DND-41 (cell line): ENCODE data around the gene RARG.

Source experiments
- ATAC-seq: fragments of 200-7000 bp; cut with Tn5 transposase; 3 replicates; pipeline ENCODE4 v1.9.1; 2021; ENCODE audit warnings: low read depth; ENCODE audit not compliant: insufficient read depth
- DNase-seq: peaks from one replicate; pipeline ENCODE4 v3.0.0-alpha.2; 2020
- H2AFZ ChIP-seq: 2 replicates; pipeline ENCODE4 v1.6.0; 2012; ENCODE audit warnings: low read depth, low read length
- H3K27ac ChIP-seq: 2 replicates; pipeline ENCODE4 v1.5.1; 2012; ENCODE audit warnings: low read length, inconsistent platforms
- H3K27me3 ChIP-seq: fragments of 200-600 bp; sonication (generic); 2 replicates; pipeline ENCODE4 v1.6.0; 2012; ENCODE audit warnings: low read length, mild to moderate bottlenecking, inconsistent platforms; ENCODE audit not compliant: insufficient read depth, poor library complexity
- H3K36me3 ChIP-seq: 2 replicates; pipeline ENCODE4 v1.5.1; 2012; ENCODE audit warnings: low read length, inconsistent platforms; ENCODE audit not compliant: insufficient read depth
- H3K4me1 ChIP-seq: 2 replicates; pipeline ENCODE4 v1.5.1; 2012; ENCODE audit warnings: mild to moderate bottlenecking, low read length; ENCODE audit not compliant: insufficient read depth
- H3K4me2 ChIP-seq: 2 replicates; pipeline ENCODE4 v1.6.0; 2012; ENCODE audit warnings: mild to moderate bottlenecking, moderate library complexity, low read length, inconsistent platforms; ENCODE audit not compliant: insufficient read depth
- H3K4me3 ChIP-seq, 2 experiments: fragments of 200-600 bp in 1 of 2; shearing (Covaris generic) in 1 of 2; 2 replicates each; pipeline ENCODE4 v1.5.1; 2012 to 2016; ENCODE audit warnings: inconsistent platforms in 2 of 2, low read length in 2 of 2, mild to moderate bottlenecking in 2 of 2, low read depth in 1 of 2, moderate library complexity in 1 of 2
- H3K79me2 ChIP-seq: 2 replicates; pipeline ENCODE4 v1.6.0; 2012; ENCODE audit warnings: low read length, inconsistent platforms; ENCODE audit not compliant: insufficient read depth
- H3K9ac ChIP-seq: 2 replicates; pipeline ENCODE4 v1.6.0; 2012; ENCODE audit warnings: low read depth, mild to moderate bottlenecking, inconsistent platforms, low read length, moderate library complexity
- H3K9me3 ChIP-seq: 2 replicates; pipeline ENCODE4 v1.5.1; 2012; ENCODE audit warnings: low read length, moderate library complexity, mild to moderate bottlenecking, inconsistent platforms; ENCODE audit not compliant: insufficient read depth, severe bottlenecking
- H4K20me1 ChIP-seq: 2 replicates; pipeline ENCODE4 v1.6.0; 2012; ENCODE audit warnings: low read length; ENCODE audit not compliant: insufficient read depth
- EZH2 ChIP-seq: IDR thresholded peaks from 3 replicates; pipeline ENCODE4 v1.6.1; 2012; ENCODE audit warnings: borderline replicate concordance, low read depth, mild to moderate bottlenecking, moderate library complexity, low read length, inconsistent platforms; ENCODE audit not compliant: severe bottlenecking
- TF ChIP-seq, protein P1 (sequence below): IDR thresholded peaks from 2 replicates; pipeline ENCODE4 v1.5.1; 2012; ENCODE audit warnings: borderline replicate concordance, low read length, moderate library complexity, mild to moderate bottlenecking; ENCODE audit not compliant: poor library complexity, severe bottlenecking; ENCODE audit errors: extremely low read depth

Gene RARG

DNA sequence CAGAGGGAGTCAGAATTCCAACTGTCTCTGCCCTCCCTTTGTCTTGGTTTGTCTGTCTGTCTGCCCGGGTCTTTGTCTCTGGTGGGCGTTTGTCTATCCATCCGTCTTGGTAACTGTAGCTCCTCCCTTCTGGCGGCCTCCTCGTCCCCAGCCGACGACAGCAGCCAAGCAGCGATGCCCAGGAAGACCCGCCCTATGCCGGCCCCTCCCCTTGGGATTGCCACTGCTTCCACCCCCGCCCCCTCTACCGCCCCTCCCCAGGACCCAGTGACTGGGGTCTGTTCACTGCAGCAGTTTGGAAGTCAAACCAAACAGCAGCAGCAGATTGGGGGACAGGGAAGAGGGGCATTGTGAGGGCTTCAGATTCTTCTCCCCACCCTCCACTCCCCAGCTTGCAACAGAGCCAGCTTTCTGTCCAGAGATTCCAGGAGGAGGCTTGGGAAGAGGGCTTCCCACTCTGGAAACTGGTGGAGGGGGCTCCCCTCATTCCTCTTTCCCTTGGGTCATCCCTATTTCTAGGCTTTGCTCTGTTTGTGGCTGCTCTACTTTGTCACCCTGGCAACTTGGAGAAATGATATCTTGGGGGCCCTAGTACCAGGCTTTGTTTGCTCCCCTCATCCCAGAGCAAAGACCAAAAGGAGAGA lies 2.4 kb upstream of the RARG start:
- Histone ChIP-seq H2AFZ (no peak overlapping the region), H3K4me2 (no peak overlapping the region), H3K27me3 (no peaks in the 10 kb centered on the region), H3K27ac (no peak overlapping the region), H3K4me1 (peaks cover 26% of the 10 kb centered on the region), H3K36me3 (no peaks in the 10 kb centered on the region), H3K79me2 (no peaks in the 10 kb centered on the region), H3K9me3 (no peaks in the 10 kb centered on the region), H4K20me1 (no peaks in the 10 kb centered on the region), H3K9ac (no peak overlapping the region), H3K4me3 (no peak overlapping the region)
- ATAC-seq (no peak), DNase-seq (no peak)
- TF ChIP-seq, protein P1, sequence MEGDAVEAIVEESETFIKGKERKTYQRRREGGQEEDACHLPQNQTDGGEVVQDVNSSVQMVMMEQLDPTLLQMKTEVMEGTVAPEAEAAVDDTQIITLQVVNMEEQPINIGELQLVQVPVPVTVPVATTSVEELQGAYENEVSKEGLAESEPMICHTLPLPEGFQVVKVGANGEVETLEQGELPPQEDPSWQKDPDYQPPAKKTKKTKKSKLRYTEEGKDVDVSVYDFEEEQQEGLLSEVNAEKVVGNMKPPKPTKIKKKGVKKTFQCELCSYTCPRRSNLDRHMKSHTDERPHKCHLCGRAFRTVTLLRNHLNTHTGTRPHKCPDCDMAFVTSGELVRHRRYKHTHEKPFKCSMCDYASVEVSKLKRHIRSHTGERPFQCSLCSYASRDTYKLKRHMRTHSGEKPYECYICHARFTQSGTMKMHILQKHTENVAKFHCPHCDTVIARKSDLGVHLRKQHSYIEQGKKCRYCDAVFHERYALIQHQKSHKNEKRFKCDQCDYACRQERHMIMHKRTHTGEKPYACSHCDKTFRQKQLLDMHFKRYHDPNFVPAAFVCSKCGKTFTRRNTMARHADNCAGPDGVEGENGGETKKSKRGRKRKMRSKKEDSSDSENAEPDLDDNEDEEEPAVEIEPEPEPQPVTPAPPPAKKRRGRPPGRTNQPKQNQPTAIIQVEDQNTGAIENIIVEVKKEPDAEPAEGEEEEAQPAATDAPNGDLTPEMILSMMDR: no peak
- TF ChIP-seq EZH2: no peak

DNA sequence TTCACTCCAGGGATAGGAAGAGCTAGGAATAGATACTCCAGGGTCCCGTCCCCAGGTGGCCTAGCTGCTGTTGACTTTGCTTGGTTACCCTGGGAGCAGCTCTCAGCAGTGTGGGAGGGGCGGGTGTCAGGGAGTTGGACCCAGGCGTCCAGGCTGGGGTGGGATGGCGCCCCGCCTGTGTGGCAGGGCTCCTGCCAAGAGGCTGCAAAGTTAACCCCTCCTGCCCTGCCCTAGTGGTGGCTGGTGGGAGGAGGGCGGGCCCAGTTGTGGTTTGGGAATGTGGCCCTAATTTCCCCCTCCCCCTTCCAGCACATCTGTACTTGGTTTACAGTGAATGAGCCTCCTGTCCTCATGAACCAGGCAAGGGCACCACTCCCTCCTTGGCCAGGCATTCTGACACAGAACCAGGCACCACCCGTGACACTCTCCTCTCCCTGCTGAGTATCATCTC lies 1.7 kb upstream of the RARG start:
- peak overlapping the region; percentile 91 for H3K4me2 ChIP-seq

GRCh38 chr12:53232646-53233461 lies 845 bp upstream of the RARG start:
- no peak overlapping the region for H3K27ac ChIP-seq
- no peaks in the 10 kb centered on the region for H3K79me2 ChIP-seq
- H3K4me1 ChIP-seq: peaks cover 26% of the 10 kb centered on the region
- peak overlapping the region; percentile 6 to 58; a peak in 3 of 4 replicates for H3K4me3 ChIP-seq
- ATAC-seq (peak; percentile 47), DNase-seq (peak; percentile 39)
- H3K4me2 ChIP-seq: peak overlapping the region; percentile 91
- peak overlapping the region; percentile 40 for H3K9ac ChIP-seq
- H2AFZ ChIP-seq: peak overlapping the region; percentile 62
- no peaks in the 10 kb centered on the region for H3K27me3 ChIP-seq
- H4K20me1 ChIP-seq: no peaks in the 10 kb centered on the region
- TF ChIP-seq EZH2: no peak
- TF ChIP-seq, protein P1: no peak
- no peaks in the 10 kb centered on the region for H3K9me3 ChIP-seq
- H3K36me3 ChIP-seq: no peaks in the 10 kb centered on the region

More for the DNA sequence above, 1.7 kb upstream of the RARG start:
- 0 out of 2 replicates have a peak overlapping the region, but pooled peaks have one; percentile 40 for H3K9ac ChIP-seq
- H3K9me3 ChIP-seq: no peaks in the 10 kb centered on the region
- DNase-seq: no peak
- H2AFZ ChIP-seq: no peak overlapping the region
- no peak for TF ChIP-seq EZH2
- TF ChIP-seq, protein P1: no peak
- no peak for ATAC-seq
- no peaks in the 10 kb centered on the region for H3K79me2 ChIP-seq
- no peaks in the 10 kb centered on the region for H4K20me1 ChIP-seq
- H3K27ac ChIP-seq: no peak overlapping the region
- H3K27me3 ChIP-seq: no peaks in the 10 kb centered on the region
- peaks cover 26% of the 10 kb centered on the region for H3K4me1 ChIP-seq
- H3K36me3 ChIP-seq: no peaks in the 10 kb centered on the region
- no peak overlapping the region for H3K4me3 ChIP-seq
